Duodenal mucosa (tissue), 2 donors: ENCODE data around the gene ANTXR1.
A peak's percentile ranks its signal among the peaks of the same experiment; 100 is the strongest.
"Not testable (repeated sequence)": the region's sequence is repeated elsewhere in the genome, so short reads cannot be mapped to it uniquely, and the experiment has no call there.

Source experiments
- H3K27ac ChIP-seq: one replicate; pipeline ENCODE4 v1.7.0; 2013; ENCODE audit warnings: low read depth, low read length
- H3K27me3 ChIP-seq, 2 donors: one replicate each; pipeline ENCODE4 v1.7.0; 2013; ENCODE audit warnings: low read length in 2 of 2, control low read depth in 1 of 2; ENCODE audit not compliant: insufficient read depth in 2 of 2, control insufficient read depth in 1 of 2
- H3K36me3 ChIP-seq, 2 donors: one replicate each; pipeline ENCODE4 v1.7.0; 2013; ENCODE audit warnings: low read length in 2 of 2, control low read depth in 1 of 2; ENCODE audit not compliant: insufficient read depth in 2 of 2, control insufficient read depth in 1 of 2
- H3K4me1 ChIP-seq, 2 donors: one replicate each; pipeline ENCODE4 v1.7.0; 2013; ENCODE audit warnings: low read length in 2 of 2, control low read depth in 1 of 2; ENCODE audit not compliant: insufficient read depth in 2 of 2, control insufficient read depth in 1 of 2
- H3K4me3 ChIP-seq, 2 donors: one replicate each; pipeline ENCODE4 v1.7.0; 2013; ENCODE audit warnings: low read length in 2 of 2, low read depth in 1 of 2
- H3K9ac ChIP-seq, 2 donors: one replicate each; pipeline ENCODE4 v1.7.0; 2013; ENCODE audit warnings: low read length in 2 of 2, low read depth in 1 of 2
- H3K9me3 ChIP-seq, 2 donors: one replicate each; pipeline ENCODE4 v1.7.0; 2013; ENCODE audit warnings: low read length in 2 of 2, control low read depth in 1 of 2; ENCODE audit not compliant: control insufficient read depth in 1 of 2

The ANTXR1 gene

DNA sequence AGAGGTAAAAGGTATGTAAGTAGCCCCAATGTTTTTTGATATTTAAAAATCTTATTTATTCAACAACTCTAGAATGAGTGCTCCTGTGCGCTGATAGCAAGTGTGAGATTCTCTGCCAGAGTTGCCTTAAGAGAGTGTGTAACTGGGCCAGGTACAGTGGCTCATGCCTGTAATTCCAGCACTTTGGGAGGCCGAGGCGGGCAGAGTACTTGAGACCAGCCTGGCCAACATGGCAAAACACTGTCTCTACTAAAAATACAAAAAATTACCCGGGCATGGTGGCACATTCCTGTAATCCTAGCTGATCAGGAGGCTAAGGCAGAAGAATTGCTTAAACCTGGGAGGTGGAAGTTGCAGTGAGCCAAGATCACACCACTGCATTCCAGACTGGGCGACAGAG lies 161.2 kb downstream of the ANTXR1 start:
- not testable (repeated sequence) for H3K4me1 ChIP-seq, H3K9me3 ChIP-seq, H3K27ac ChIP-seq

DNA sequence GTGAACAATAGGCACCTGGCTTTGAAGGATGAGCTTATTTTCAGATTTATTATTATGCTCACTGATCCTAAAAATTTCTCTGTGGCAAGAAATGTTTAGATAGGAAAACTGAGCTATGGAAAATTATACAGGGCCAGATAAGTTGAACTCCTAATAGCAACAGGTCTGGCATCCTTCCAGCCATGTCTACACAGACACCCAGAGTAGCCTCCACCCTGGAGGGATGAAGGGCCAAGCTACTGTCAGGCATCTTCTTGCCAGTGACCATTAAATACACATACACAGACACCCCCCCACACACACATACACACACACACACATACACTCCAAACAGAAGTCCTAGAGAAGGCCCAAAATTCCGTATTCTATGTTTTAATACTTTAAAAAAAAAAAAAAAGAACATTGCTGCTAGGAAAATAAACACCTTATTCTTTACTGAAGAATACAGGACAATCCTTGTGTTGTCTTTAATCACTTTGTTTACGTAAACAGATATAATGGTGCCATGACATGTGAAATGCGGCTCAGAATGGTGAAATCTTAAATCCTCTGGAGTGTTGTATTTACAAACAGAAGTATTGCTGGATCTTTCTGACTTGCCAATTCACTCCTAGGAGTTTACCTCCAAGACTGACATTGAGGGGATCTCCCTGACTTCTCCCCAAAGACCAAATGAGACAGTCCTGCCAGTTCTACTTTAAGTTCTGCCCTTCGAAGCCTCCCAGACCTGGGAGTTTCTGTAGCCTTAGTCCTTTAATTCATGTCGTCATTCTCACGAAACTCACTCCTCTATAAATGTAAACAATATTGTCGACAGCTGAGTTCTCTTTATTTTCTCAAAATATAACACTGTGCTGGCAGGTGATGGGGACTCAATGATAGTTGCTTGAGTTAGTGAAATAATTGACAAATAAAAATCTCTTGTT lies 163.1 kb downstream of the ANTXR1 start:
- no peaks in the 10 kb centered on the region for H3K36me3 ChIP-seq
- no peak overlapping the region for H3K9ac ChIP-seq
- no peaks in the 10 kb centered on the region for H3K27me3 ChIP-seq
- no peak overlapping the region for H3K4me3 ChIP-seq
- H3K4me1 ChIP-seq: peaks cover 5 to 9% of the 10 kb centered on the region in 2 donors
- H3K9me3 ChIP-seq: no peaks in the 10 kb centered on the region
- no peak overlapping the region for H3K27ac ChIP-seq

More for the DNA sequence above, 161.2 kb downstream of the ANTXR1 start:
- not testable (repeated sequence) for H3K27me3 ChIP-seq, H3K9ac ChIP-seq, H3K4me3 ChIP-seq, H3K36me3 ChIP-seq

DNA sequence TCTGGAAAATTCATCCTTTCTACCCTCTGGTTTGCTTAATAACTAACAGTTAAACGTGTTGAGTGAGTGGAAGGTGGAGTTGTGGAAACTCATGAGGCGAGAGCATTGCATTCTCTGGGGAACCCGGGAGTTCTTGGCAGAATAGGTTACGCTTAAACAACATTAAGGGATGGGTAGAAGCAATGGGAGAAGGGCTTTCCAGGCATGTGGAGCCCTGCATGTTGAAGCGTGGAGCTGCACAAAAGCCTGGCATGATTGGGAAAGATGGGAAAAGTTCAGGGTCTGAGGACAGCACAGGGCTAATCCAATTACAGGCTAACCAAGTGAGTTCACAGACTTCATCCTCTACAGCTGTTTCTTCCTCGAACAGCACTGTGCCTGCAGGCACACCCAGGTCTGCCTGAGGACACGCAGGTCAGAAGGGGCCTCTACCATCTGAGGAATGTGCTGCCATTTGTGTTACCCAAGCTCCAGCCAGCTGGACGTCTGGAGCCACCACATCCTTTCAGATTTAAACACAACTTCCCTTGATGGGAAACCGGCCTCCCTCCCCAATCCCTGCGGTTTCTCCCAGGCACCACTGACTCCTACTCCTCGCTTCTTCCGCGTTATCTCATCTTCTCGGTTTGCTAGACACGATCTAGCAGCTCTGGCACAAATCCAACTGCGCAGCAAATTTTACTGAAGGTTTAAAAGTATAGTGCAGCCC lies 164.2 kb downstream of the ANTXR1 start:
- peak overlapping the region in 1 of 2 donors; percentile 27 for H3K9ac ChIP-seq
- H3K4me3 ChIP-seq: no peak overlapping the region
- peak overlapping the region; percentile 78 for H3K27ac ChIP-seq
- no peaks in the 10 kb centered on the region for H3K9me3 ChIP-seq
- peaks cover 5 to 9% of the 10 kb centered on the region in 2 donors for H3K4me1 ChIP-seq
- no peaks in the 10 kb centered on the region for H3K27me3 ChIP-seq
- peaks cover 0 to 2% of the 10 kb centered on the region in 2 donors for H3K36me3 ChIP-seq

DNA sequence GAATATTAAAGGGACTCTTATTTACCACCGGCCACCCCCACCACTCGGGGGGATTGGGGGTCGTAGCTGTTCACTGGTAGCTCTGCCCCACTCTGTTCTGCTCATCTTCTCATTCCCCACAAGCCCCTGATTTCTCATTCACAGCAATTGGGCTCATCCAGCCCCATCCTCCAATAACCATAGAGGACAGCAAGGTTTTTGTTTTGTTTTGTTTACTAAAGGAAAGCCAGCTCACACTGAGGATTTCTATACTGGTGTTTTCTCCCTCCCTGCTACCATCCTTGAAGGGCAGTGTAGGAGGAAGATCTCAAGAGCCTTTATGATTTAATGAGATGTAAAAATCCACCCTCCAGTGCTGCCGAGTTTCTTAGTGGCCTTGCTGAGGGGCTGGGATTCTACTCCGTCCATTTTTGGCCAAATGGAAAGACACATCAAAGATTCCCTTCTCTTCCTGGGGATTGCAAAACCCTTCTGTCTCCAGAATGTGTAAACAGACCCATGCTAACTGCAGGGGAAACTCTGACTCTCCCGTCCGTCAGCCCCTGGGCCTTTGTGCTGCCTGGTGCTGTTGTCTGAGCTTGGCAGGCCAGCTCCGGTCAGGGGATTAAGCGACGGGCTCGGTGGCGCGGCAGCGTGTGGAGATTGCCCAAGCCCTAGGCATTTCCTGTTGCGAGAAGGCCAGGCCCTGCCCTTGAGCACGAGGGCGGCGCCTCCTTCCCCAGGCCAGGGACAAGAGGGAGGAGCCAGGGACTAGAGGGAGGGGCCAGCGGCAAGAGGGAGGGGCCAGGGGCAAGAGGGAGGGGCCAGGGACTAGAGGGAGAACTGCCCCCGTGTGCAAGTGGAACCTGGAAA lies 165.0 kb downstream of the ANTXR1 start:
- peak overlapping the region in 1 of 2 donors; percentile 27 for H3K9ac ChIP-seq
- H3K27me3 ChIP-seq: no peaks in the 10 kb centered on the region
- H3K9me3 ChIP-seq: no peaks in the 10 kb centered on the region
- H3K4me3 ChIP-seq: peak overlapping the region; percentile 36 to 50
- H3K36me3 ChIP-seq: peaks cover 0 to 2% of the 10 kb centered on the region in 2 donors
- peaks cover 5 to 9% of the 10 kb centered on the region in 2 donors for H3K4me1 ChIP-seq
- H3K27ac ChIP-seq: peak overlapping the region; percentile 78

DNA sequence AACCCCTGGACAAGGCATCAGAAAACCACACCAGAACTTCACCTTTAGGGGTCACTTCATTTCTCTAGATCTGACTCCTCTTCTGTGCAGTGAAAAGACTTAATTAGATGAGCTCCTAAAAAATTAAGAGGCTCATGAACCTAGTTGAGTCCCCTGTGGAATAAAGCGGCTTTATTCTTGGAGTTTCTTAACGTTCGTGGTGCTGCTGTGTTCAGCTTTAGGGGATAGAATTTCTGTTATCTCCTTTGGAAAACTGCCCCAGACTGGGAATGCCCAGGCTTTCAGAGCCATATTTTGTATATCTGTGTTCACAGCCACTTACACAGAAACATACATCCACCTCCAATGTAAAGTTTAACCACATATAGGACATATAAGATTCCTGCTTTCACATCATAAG lies 165.8 kb downstream of the ANTXR1 start:
- no peak overlapping the region for H3K9ac ChIP-seq
- no peaks in the 10 kb centered on the region for H3K9me3 ChIP-seq
- peak overlapping the region; percentile 78 for H3K27ac ChIP-seq
- H3K4me1 ChIP-seq: peaks cover 5 to 9% of the 10 kb centered on the region in 2 donors
- H3K27me3 ChIP-seq: no peaks in the 10 kb centered on the region
- no peak overlapping the region for H3K4me3 ChIP-seq
- H3K36me3 ChIP-seq: peaks cover 0 to 2% of the 10 kb centered on the region in 2 donors

DNA sequence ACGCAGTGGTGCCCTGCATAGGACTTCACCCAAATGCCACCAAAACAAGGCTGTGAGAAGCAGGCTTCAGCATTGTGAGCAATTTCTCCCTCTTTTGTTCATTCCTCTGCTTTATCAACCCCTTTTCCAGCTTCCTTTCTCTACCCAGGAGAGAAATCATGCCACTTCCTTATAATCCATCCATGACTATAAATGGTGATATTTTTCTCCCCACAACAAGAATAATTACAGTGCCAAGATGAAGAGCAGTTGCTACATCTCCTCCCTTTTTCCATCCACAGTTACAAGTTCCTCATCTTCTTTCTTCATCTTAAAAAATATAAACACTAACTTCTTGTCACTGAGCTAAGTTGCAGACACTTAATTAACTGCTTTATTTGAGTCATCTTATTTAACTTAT lies 167.2 kb downstream of the ANTXR1 start:
- no peaks in the 10 kb centered on the region for H3K9me3 ChIP-seq
- no peak overlapping the region for H3K4me3 ChIP-seq
- H3K4me1 ChIP-seq: peaks cover 5 to 9% of the 10 kb centered on the region in 2 donors
- H3K27me3 ChIP-seq: no peaks in the 10 kb centered on the region
- no peak overlapping the region for H3K9ac ChIP-seq
- no peak overlapping the region for H3K27ac ChIP-seq
- H3K36me3 ChIP-seq: peaks cover 0 to 2% of the 10 kb centered on the region in 2 donors

DNA sequence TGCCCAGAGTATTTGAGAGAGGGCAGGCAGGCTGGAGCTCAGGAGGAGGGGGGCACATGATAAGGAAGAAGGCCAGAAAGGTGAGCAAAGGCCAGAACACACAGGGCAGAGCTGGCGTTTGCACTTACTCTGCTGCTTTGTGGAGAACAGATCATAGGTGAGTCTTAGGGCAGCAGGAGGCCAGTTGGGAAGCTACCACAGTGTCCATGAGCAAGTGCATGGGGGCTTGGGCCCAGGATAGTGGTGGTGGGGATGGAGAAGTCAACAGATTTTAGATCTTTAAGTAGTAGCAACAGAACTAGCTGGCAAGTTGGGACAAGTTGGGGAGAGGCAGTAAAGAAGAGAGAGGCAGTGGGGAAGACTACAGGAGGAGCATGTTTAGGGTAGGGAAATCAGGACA lies 168.0 kb downstream of the ANTXR1 start:
- Histone ChIP-seq H3K9ac (no peak overlapping the region), H3K9me3 (no peaks in the 10 kb centered on the region), H3K27ac (no peak overlapping the region), H3K4me3 (no peak overlapping the region), H3K36me3 (peaks cover 0 to 2% of the 10 kb centered on the region in 2 donors), H3K27me3 (no peaks in the 10 kb centered on the region), H3K4me1 (peaks cover 5 to 9% of the 10 kb centered on the region in 2 donors)

DNA sequence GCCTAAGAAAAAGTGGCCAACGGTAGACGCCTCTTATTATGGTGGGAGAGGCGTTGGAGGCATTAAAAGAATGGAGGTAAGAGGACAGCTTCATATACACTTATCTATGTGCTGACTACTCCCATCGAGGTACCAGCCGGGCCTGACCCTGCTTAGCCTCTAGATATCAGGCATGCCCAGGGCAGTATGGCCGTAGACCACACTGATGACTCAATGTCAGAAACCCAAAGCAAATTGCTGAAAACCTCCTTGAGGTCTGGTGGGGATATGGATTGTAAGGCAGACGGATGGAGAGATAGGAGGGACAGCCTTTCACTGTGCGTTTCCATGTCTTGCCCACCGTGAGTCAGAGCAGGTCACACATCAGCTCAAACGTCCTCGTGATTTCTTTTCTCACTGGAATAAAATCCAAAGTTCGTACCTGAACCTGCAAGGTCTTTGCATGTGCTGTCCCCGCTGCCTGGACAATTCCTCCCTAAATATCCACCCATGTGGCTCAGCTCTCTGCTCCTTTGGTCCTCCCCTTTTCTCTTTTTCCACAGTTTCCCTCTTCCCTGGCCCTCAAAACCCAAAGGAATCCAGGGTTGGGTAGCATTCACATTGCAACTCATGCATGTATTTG lies 168.9 kb downstream of the ANTXR1 start:
- H3K9me3 ChIP-seq: no peaks in the 10 kb centered on the region
- H3K27ac ChIP-seq: no peak overlapping the region
- H3K27me3 ChIP-seq: no peaks in the 10 kb centered on the region
- peaks cover 0 to 2% of the 10 kb centered on the region in 2 donors for H3K36me3 ChIP-seq
- peaks cover 3 to 6% of the 10 kb centered on the region in 2 donors for H3K4me1 ChIP-seq
- no peak overlapping the region for H3K4me3 ChIP-seq
- no peak overlapping the region for H3K9ac ChIP-seq

DNA sequence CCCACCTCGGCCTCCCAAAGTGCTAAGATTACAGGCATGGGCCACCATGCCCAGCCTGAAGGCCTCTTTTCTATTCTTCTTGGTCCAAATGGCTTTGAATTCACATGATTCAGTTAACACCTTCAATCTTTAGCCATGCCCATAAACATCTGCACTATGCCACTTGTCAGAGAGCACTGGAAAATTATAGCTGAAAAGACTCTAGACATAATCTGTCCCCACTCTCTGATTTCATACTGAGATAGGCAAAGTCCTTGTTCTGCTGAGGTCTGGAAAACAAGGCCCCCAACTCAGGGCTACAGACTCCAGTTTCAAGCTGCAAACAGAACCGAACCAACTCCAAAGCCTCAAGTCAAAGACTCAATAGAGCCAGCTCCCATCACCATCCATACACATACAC lies 170.7 kb downstream of the ANTXR1 start:
- no peaks in the 10 kb centered on the region for H3K4me1 ChIP-seq
- H3K36me3 ChIP-seq: peaks cover 0 to 2% of the 10 kb centered on the region in 2 donors
- H3K27ac ChIP-seq: no peak overlapping the region
- no peak overlapping the region for H3K9ac ChIP-seq
- H3K27me3 ChIP-seq: no peaks in the 10 kb centered on the region
- no peak overlapping the region for H3K4me3 ChIP-seq
- no peaks in the 10 kb centered on the region for H3K9me3 ChIP-seq
